22Rv1 (cell line): Measurements from ENCODE around the gene CDC42EP3.

Source experiments
- CTCF ChIP-seq: fragments of 450-650 bp; IDR thresholded peaks from 2 replicates; pipeline ENCODE4 v1.5.1; 2017; ENCODE audit warnings: mild to moderate bottlenecking
- ZFX ChIP-seq: fragments of 450-650 bp; IDR thresholded peaks from 2 replicates; pipeline ENCODE4 v1.6.1; 2017; ENCODE audit warnings: antibody characterized with exemption, borderline replicate concordance

GRCh38 chr2:37630301-37630700 is 41.1 kb downstream of the CDC42EP3 start:
- no peak for TF ChIP-seq CTCF
- no peak for TF ChIP-seq ZFX
